GM18907 (cell line): ENCODE measurements around the gene CHAF1A.

Source experiments
- ATAC-seq: cut with Tn5 transposase; IDR thresholded peaks from one replicate; pipeline ENCODE4 v1.9.1; 2021; ENCODE audit warnings: mild to moderate bottlenecking, moderate library complexity; ENCODE audit not compliant: unreplicated experiment

Gene CHAF1A

GRCh38 chr19:4366666-4367335 lies 35.6 kb upstream of the CHAF1A start:
- no peak for ATAC-seq

GRCh38 chr19:4367336-4367723 lies 35.1 kb upstream of the CHAF1A start:
- no peak for ATAC-seq

- ATAC-seq = no peak
Observed at GRCh38 chr19:4367781-4368127, 34.7 kb upstream of the CHAF1A start.

- no peak for ATAC-seq
Observed at GRCh38 chr19:4368128-4368820, 34.2 kb upstream of the CHAF1A start.

GRCh38 chr19:4369109-4369887 lies 33.1 kb upstream of the CHAF1A start:
- ATAC-seq = peak; percentile 60

GRCh38 chr19:4369888-4370260 lies 32.6 kb upstream of the CHAF1A start:
- no peak for ATAC-seq

- no peak for ATAC-seq
Observed at GRCh38 chr19:4370418-4371041, 31.9 kb upstream of the CHAF1A start.

- no peak for ATAC-seq
Observed at GRCh38 chr19:4371247-4372164, 30.9 kb upstream of the CHAF1A start.

- no peak for ATAC-seq
Observed at GRCh38 chr19:4372165-4373012, 30.1 kb upstream of the CHAF1A start.

- ATAC-seq = no peak
Observed at GRCh38 chr19:4373013-4373367, 29.4 kb upstream of the CHAF1A start.

GRCh38 chr19:4373601-4374497 lies 28.6 kb upstream of the CHAF1A start:
- ATAC-seq = no peak

- ATAC-seq = no peak
Observed at GRCh38 chr19:4374498-4375163, 27.8 kb upstream of the CHAF1A start.

GRCh38 chr19:4375164-4376027 lies 27.0 kb upstream of the CHAF1A start:
- peak; percentile 40 for ATAC-seq

GRCh38 chr19:4376028-4376670 lies 26.3 kb upstream of the CHAF1A start:
- ATAC-seq = no peak

- no peak for ATAC-seq
Observed at GRCh38 chr19:4376671-4376990, 25.8 kb upstream of the CHAF1A start.

- no peak for ATAC-seq
Observed at GRCh38 chr19:4376991-4377781, 25.3 kb upstream of the CHAF1A start.
